HG02678 (cell line): Measurements from ENCODE around the gene RAD21L1.
"Not testable (repeated sequence)": the region's sequence is repeated elsewhere in the genome, so short reads cannot be mapped to it uniquely, and the experiment has no call there.

ENCODE experiments used
- ATAC-seq: cut with Tn5 transposase; IDR thresholded peaks from one replicate; pipeline ENCODE4 v1.9.1; 2021; ENCODE audit warnings: mild to moderate bottlenecking, moderate library complexity; ENCODE audit not compliant: unreplicated experiment

Gene RAD21L1

DNA sequence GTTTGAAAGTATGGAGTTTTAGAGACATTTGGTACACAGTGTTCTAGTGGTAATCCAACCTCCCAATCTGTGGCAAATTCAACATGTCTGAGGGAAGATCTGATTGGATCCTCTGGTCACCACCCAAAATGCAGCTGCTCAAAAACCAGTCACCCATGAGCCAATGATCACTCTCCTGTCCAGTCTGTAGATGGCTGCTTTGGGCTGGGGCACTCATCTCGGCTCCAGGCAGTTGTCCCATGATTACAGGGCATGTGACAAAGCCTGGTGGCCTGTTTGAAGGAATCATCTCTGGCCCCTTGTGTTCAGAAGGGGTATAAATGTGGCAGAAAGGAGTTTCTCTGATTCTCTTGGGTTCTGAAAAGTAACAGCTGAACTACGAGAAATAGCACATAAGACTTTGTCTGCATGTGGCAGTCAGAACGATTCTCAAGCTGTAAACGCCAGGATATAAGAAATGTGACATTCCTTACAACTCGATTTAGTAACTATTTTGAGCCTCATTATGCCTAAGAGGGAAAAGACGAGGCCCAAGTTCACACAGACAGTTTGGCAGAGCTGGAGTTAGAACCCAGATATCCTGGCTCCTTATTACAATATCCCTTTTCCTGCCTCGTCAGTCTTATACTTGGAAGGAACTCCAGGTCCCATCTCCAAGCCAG lies 26.5 kb upstream of the RAD21L1 start:
- ATAC-seq: no peak

DNA sequence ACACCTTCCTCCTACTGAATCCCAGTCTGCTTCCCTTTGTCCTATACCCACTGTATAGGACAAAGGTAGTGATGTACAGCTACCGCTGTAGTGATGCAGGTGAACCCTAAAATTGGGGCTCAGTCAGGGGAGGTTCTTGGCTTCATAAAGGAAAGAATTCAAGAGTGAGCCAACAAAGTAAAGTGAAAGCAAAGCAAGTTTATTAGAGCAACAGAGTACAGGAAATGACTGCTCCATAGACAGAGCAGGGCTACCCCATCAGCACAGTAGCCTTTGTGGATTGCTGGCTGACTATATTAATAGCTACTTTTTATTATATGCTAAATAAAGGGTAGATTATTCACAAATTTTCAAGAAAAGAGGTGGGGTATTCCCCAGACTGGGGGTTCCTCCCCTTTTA lies 25.9 kb upstream of the RAD21L1 start:
- no peak for ATAC-seq

- no peak for ATAC-seq
These were observed 22.9 kb upstream of the RAD21L1 start, which contains the start of gene C20orf202 for GRCh38 chr20:1202762-1203504. TSS of gene C20orf202 (plus strand) at chr20:1203454. CDS start at chr20:1203586, 132 bp downstream.

GRCh38 chr20:1203630-1204029 lies 22.2 kb upstream of the RAD21L1 start:
- no peak for ATAC-seq

DNA sequence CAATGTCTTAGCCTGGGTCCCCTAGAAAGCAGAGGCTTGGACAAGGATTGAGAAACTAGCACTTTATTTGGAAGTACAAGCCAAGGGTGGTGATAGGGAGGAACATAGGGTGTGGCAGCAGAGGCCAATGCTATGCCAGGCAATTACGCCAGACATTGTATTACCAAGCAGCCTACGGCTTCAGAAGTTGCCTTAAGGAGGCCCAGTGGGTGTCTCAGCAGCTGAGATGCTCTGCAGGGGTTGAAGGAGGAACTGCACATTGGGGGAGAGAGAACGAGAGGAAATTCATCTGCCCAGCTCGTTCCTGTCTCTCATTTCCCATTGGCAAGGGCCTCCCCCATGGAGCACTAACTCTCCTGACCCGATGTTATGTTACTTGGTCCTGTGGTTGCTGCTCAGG lies 21.7 kb upstream of the RAD21L1 start:
- ATAC-seq: no peak

- no peak for ATAC-seq
These were observed 21.3 kb upstream of the RAD21L1 start for GRCh38 chr20:1204576-1204975.

DNA sequence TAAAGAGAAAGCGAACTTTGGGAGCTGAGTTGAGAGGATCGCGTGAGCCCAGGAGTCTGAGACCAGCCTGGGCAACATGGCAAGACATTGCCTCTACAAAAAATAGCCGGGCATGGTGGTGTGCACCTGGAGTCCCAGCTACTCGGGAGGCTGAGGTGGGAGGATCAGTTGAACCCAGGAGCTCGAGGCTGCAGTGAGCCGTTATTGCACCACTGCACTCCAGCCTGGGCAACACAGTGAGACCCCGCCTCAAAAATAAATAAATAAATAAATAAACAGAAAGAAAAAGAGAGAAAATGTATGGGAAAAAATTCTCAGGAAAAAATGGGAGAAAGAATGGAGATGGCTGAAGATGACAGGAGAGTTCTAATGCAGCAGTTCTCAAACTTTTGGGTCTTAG lies 20.0 kb upstream of the RAD21L1 start:
- no peak for ATAC-seq

DNA sequence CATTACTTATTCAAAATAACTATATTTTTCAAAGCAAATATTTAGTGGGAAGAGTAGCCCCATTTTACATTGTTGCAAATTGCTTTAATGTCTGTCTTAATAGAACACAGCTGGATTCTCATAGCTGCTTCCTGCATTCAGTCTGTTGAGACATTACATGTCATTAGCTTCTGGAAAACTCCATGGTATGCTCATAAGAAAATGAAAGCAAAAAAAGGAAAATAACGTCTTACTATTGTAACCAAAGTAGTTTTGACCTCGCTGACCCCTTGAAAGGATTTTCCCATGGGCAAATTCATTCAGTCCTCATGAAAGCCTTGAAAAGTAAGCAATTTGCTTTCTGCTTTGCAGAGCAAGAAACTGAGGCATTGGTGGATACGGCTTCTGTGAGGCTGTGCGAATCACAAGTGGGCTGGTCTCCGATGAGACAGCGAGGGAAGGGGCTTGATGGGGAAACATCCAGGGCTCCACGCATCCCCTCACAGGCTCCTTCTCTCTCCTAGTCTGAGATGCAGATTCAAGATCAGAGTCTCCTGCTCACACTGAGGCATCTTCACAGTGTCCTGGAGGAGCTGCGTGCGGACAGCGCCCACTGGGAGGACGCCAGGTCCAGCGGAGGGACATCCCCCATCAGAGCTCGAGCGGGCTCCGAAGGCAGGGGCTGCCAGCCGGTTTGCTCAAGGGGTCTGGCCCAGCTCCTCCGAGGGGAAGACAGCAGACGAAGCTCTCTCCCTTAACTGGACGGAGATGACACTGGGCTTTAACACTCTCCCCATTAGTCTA lies 19.3 kb upstream of the RAD21L1 start:
- no peak for ATAC-seq

DNA sequence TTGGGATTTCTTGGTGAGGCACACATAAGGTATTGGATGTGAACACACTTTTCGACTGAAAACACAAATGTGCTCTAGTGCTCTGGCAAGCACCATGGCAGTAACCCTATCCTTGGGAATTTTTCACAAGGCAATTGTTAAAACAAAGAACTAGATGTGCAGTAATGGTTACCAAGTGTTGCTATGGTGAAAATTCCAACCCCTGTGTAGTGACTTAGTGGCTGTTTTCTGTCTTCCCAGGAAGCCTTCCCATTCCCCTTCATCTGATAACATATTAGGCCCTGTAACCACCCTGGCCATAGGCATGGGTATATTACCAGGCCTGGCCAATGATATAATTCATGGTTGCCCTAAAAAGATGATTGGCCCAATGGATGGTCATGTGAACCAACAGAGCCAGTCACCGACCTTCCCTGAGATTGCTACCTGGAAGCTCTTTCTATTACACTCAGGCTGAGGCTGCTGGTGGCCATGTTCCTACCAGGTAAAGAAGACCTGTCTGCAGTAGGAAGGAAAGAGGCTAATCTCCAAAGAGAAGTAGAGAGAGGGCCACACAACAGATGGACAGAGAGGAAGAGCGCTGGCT lies 18.5 kb upstream of the RAD21L1 start:
- ATAC-seq: no peak

DNA sequence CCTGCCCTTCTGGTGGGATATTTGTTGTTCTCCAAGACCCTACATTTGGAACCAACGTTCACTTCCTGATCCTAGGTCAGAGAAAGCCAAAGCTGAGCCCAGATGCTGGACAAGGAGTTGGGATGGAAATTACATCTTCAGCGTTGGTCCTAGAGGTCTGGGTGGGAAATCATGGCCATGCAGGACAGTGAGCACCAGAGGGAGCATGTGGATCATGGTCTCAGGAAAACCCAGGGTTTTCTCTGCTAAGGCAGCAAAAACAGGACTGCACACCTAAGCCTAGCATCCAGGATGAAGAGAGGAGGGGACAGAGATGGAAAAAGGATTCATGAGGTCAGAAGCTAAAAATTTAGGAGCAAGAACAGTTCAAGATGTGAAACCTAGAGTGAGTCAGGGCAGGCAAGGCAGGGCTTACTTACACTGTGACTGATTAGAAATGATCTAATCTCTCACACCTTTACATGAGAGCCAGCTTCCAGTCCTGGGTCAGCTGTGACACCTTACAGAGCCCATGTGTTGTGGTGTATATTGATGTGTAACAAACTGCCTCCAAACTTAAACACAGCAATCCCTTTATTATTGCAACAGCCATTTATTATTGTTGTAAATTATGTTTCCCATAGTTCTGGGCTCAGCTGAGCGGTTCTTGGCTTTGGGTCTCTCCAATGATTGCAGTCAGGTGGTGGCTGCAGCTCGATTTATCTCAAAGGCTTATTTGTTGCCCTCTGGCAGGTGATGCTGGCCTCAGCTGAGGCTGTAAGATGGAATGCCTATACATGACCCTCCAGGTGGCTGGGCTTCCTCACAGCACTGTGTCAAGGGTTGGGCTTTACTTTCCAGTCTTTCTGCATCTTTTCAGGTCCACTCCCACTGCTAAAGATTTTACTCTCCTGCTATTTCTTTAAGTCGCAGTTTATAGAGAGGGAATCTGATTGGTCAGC lies 16.1 kb upstream of the RAD21L1 start:
- ATAC-seq: no peak

- ATAC-seq: no peak
These were observed 15.3 kb upstream of the RAD21L1 start for GRCh38 chr20:1210501-1210900.

DNA sequence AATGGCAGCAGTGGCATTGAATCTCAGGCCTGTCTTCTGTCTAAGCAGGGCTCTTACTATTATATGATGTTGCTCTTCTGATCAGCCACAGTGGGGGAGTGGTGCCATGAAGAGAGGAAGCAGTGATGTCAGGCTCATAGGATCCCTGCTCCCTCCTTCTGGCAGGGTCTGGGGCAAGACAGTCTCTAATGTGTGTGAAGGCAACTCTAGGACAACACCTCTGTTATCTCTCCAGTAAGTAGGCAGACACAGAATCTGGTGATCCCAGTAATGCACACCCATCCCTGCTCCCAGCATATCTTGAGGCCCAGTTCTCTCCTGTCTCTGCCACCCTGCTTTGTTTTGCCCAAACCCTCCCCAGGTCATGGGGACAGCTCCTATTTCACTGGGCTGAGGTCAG lies 13.8 kb upstream of the RAD21L1 start:
- ATAC-seq: no peak

DNA sequence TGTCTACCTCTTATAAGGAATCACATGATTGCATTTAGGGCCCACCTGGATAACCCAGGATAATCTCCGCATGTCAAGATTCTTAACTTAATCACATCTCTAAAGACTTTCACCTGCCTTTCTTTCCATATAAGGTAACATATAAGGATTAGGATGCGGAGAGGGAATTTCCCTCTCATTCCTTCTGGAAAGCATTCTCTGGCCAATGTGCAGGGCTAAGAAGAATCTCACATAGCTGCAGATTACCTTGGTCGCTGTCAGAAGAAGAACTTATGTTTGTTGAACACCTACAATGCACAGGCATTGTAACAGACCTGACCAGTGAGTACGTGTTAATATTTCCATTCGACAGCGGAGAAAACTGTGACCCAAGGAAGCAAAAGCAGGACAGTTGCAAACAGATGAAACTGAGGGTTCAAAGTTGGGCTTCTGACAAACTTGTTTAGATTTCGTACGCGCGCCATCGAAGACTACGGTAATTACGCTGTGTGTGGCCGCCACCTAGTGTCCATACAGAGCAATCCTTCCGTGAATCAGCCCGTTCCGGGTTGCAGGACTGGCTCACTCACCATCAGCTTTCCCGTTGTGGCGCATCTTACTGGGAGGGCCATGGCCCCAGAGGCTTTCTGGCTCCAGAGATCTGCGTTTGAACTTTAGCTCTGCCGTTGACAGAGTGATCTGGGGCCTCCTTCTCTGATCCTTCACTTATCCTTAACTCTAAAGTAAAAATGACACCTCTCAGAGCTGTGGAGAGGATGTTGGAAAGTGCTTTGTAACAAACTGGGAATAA lies 13.0 kb upstream of the RAD21L1 start:
- ATAC-seq: no peak

- ATAC-seq: no peak
These were observed 11.0 kb upstream of the RAD21L1 start for GRCh38 chr20:1214838-1215261.

DNA sequence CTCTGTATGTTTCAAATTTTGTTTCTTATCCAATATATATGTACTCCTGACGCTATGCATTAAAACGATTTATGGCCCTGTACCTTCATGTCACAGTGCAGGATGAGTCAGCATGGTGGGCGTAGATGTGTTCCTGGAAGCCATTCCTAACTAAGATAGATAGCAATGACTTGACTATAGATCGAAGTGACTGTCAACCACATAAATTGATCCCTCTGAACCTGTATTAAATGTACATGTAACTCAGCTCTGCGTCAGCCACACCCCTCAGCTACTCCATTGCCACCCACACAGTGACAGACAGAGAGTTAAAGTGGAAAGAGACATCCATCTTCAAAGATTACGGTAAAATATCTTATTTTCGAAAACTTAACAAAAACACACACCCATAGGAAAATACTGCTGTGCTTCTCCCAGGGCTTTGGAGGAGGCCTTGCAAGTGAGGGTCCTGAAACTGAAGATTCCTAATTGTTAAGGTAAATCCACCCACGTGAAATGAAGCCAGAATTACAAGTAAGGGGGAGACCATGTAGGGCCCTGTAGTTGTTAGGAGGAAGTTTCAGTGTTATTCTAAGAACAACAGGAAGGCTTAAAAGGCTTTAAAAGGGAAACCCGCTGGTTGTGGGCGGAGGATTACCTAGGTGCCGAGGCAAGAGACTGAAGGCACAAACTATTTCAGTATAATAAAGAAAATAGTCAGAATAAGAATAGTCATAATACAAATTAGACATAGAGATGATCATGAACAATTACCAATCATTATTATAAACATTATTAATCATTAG lies 10.3 kb upstream of the RAD21L1 start:
- ATAC-seq: no peak

GRCh38 chr20:1216527-1217427 lies 9.1 kb upstream of the RAD21L1 start:
- not testable (repeated sequence) for ATAC-seq

DNA sequence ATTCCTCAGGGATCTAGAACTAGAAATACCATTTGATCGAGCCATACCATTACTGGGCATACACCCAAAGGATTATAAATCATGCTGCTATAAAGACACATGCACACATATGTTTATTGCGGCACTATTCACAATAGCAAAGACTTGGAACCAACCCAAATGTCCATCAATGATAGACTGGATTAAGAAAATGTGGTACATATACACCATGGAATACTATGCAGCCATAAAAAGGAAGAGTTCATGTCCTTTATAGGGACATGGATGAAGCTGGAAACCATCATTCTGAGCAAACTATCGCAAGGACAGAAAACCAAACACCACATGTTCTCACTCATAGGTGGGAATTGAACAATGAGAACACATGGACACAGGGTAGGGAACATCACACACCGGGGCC lies 3.1 kb upstream of the RAD21L1 start:
- not testable (repeated sequence) for ATAC-seq
